ENCODE measurements around the gene DNPEP.

- TF ChIP-seq CTCF (conservative IDR thresholded peaks at IDR 0.05; ENCODE audit: low read depth, low read length): no peak
- TF ChIP-seq EZH2 (IDR thresholded peaks at IDR 0.05; ENCODE audit: borderline replicate concordance, low read depth, low read length, poor library complexity, severe bottlenecking): no peak
These were observed 38.3 kb upstream of the DNPEP start for GRCh38 chr2:219426068-219426443.

Data from A673 (cell line).